ENCODE results near the gene MAN2B2. TPM values are rescaled to one million over a fixed set of nuclear protein-coding genes. Genes with fewer than 3 reads are reported as not detected.

Gene MAN2B2
- total and polyA plus RNA-seq, 2 of the 4 experiments (the other 2 are of a cell fraction) = 13.4 to 34.1 TPM

DNA sequence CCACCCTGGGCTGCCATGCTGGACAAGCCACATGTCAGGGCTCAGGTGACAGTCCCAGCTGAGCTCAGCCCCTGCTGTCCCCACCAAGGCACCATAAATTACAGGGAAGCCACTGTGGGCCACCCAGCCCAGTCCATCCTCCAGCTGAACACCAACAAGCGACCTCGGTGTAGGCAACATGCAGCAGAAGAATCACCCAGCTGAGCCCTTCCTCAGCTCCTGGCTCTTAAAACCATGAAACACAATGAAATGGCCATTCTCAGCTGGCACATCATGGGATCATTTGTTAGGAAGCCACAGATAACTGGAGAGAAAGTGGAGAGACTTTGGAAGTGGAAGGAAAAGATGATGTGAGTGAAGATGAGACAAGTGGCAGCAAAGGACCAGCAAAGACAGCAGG is 23.3 kb upstream of the MAN2B2 start:
- Histone ChIP-seq H4K20me1 (ENCODE audit: insufficient read depth, low read length) (no peaks in the 10 kb centered on the region), H2AK5ac (ENCODE audit: low read depth, low read length) (no peak overlapping the region), H3K27ac (ENCODE audit: insufficient read depth, low read length) (no peak overlapping the region), H3K4me2 (ENCODE audit: low read depth, low read length) (no peak overlapping the region), H3K9me1 (ENCODE audit: insufficient read depth, low read length) (no peaks in the 10 kb centered on the region), H3K18ac (ENCODE audit: low read depth, low read length) (no peak overlapping the region), H3K4ac (ENCODE audit: low read depth, low read length) (no peak overlapping the region), H4K5ac (ENCODE audit: low read depth, low read length) (no peak overlapping the region), H3K56ac (ENCODE audit: extremely low read depth, insufficient read depth, low read length) (no peak overlapping the region), H3K36me3 (ENCODE audit: control insufficient read depth, insufficient read depth, low read length) (no peaks in the 10 kb centered on the region), H3K9me3 (ENCODE audit: control insufficient read depth, insufficient read depth, low read length) (peaks cover 3% of the 10 kb centered on the region), H3K4me3 (ENCODE audit: insufficient read depth, low read depth, low read length) (no peak overlapping the region), H2AK9ac (replicated peaks; ENCODE audit: low read depth, low read length, poor library complexity) (no peak overlapping the region), H3K4me1 (ENCODE audit: control insufficient read depth, insufficient read depth, low read length) (no peaks in the 10 kb centered on the region), H3K23ac (ENCODE audit: low read depth, low read length) (no peak overlapping the region), H2BK15ac (ENCODE audit: low read depth, low read length) (no peak overlapping the region), H2BK120ac (ENCODE audit: low read depth, low read length) (no peak overlapping the region), H3K14ac (replicated peaks; ENCODE audit: low read depth, low read length) (no peak overlapping the region), H3K79me1 (ENCODE audit: low read depth in 1 of 2, low read length in 2 of 2) (no peaks in the 10 kb centered on the region), H2BK20ac (ENCODE audit: low read depth, low read length) (no peak overlapping the region), H4K8ac (ENCODE audit: low read depth in 2 of 2, low read length in 2 of 2) (no peak overlapping the region), H4K91ac (ENCODE audit: insufficient read depth, low read depth, low read length) (no peak overlapping the region), H2BK5ac (ENCODE audit: low read depth, low read length, poor library complexity, severe bottlenecking) (no peak overlapping the region), H2AFZ (replicated peaks; ENCODE audit: low read length, poor library complexity) (no peak overlapping the region), H3K9ac (ENCODE audit: low read depth, low read length) (no peak overlapping the region), H3K27me3 (ENCODE audit: control insufficient read depth, insufficient read depth, low read length) (peaks cover 23% of the 10 kb centered on the region)
- POLR2A ChIA-PET (ENCODE audit: unreplicated experiment) = no interaction called here
- ATAC-seq (ENCODE audit: low read depth) (no peak), DNase-seq (no peak)
- intact Hi-C loops (cut with micrococcal nuclease) (no loop called here), in situ Hi-C loops (cut with MboI; ENCODE audit: low sequenced_read_pairs) (no loop called here), dilution Hi-C loops (cut with HindIII; ENCODE audit: low sequenced_read_pairs, unreplicated experiment) (no loop called here)
- WGBS, 2 experiments (ENCODE audit: extremely low coverage in 2 of 2, insufficient read length in 1 of 2) = no CpG with 5 or more reads among the region's 2 CpGs
- CTCF ChIA-PET = no interaction called here
- TF ChIP-seq CEBPB (IDR thresholded peaks at IDR 0.05; ENCODE audit: low read depth, low read length) (no peak), FOS (IDR thresholded peaks at IDR 0.05; ENCODE audit: low read depth, low read length) (no peak), RCOR1 (IDR thresholded peaks at IDR 0.05; ENCODE audit: insufficient replicate concordance, low read length) (no peak), MAFK (IDR thresholded peaks at IDR 0.05; ENCODE audit: low read depth, low read length) (no peak), MAZ (IDR thresholded peaks at IDR 0.05; ENCODE audit: borderline replicate concordance, low read depth, low read length) (no peak), CHD1 (IDR thresholded peaks at IDR 0.05; ENCODE audit: low read depth, low read length) (no peak), NFE2L2 (IDR thresholded peaks at IDR 0.05; ENCODE audit: low read depth, low read length) (no peak), RFX5 (IDR thresholded peaks at IDR 0.05; ENCODE audit: low read depth, low read length) (no peak), RAD21 (IDR thresholded peaks at IDR 0.05; ENCODE audit: low read length) (no peak), MXI1 (IDR thresholded peaks at IDR 0.05; ENCODE audit: borderline replicate concordance, low read depth, low read length) (no peak), SMC3 (IDR thresholded peaks at IDR 0.05; ENCODE audit: low read depth, low read length) (no peak), POLR2A (IDR thresholded peaks at IDR 0.05; ENCODE audit: low read depth, low read length) (no peak), BHLHE40 (IDR thresholded peaks at IDR 0.05; ENCODE audit: low read depth, low read length) (no peak)
- TF ChIP-seq, protein P1, sequence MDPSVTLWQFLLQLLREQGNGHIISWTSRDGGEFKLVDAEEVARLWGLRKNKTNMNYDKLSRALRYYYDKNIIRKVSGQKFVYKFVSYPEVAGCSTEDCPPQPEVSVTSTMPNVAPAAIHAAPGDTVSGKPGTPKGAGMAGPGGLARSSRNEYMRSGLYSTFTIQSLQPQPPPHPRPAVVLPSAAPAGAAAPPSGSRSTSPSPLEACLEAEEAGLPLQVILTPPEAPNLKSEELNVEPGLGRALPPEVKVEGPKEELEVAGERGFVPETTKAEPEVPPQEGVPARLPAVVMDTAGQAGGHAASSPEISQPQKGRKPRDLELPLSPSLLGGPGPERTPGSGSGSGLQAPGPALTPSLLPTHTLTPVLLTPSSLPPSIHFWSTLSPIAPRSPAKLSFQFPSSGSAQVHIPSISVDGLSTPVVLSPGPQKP (IDR thresholded peaks at IDR 0.05; ENCODE audit: borderline replicate concordance, low read depth, low read length) = no peak
- TF ChIP-seq, protein P2, sequence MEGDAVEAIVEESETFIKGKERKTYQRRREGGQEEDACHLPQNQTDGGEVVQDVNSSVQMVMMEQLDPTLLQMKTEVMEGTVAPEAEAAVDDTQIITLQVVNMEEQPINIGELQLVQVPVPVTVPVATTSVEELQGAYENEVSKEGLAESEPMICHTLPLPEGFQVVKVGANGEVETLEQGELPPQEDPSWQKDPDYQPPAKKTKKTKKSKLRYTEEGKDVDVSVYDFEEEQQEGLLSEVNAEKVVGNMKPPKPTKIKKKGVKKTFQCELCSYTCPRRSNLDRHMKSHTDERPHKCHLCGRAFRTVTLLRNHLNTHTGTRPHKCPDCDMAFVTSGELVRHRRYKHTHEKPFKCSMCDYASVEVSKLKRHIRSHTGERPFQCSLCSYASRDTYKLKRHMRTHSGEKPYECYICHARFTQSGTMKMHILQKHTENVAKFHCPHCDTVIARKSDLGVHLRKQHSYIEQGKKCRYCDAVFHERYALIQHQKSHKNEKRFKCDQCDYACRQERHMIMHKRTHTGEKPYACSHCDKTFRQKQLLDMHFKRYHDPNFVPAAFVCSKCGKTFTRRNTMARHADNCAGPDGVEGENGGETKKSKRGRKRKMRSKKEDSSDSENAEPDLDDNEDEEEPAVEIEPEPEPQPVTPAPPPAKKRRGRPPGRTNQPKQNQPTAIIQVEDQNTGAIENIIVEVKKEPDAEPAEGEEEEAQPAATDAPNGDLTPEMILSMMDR (conservative IDR thresholded peaks at IDR 0.05; ENCODE audit: low read depth, low read length) = no peak
- TF ChIP-seq, protein P3, sequence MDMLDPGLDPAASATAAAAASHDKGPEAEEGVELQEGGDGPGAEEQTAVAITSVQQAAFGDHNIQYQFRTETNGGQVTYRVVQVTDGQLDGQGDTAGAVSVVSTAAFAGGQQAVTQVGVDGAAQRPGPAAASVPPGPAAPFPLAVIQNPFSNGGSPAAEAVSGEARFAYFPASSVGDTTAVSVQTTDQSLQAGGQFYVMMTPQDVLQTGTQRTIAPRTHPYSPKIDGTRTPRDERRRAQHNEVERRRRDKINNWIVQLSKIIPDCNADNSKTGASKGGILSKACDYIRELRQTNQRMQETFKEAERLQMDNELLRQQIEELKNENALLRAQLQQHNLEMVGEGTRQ (IDR thresholded peaks at IDR 0.05; ENCODE audit: low read depth, low read length) = no peak
- BruUV-seq (replicated peaks) = no TSS peak

Measured in IMR-90 (cell line).